ENCODE results near the gene PRKN. TPM values are rescaled to one million over a fixed set of nuclear protein-coding genes. Genes with fewer than 3 reads are reported as not detected.

PRKN gene
- total RNA-seq, 1 experiment from 2014 or later: not detected

- TF ChIP-seq CTCF (conservative IDR thresholded peaks at IDR 0.05) (no peak), EZH2 (IDR thresholded peaks at IDR 0.05; ENCODE audit: low read depth) (no peak)
- CTCF ChIA-PET: no interaction called here
Observed at GRCh38 chr6:162301128-162301527, 426.4 kb downstream of the PRKN start.

GRCh38 chr6:162294029-162294428 lies 433.5 kb downstream of the PRKN start:
- no peaks in the 10 kb centered on the region for H3K36me3 ChIP-seq (ENCODE audit: low read depth)
- DNase-seq: no peak
- no peak overlapping the region for H2AFZ ChIP-seq
- H3K27me3 ChIP-seq (ENCODE audit: insufficient read depth, low read depth): peaks cover 6% of the 10 kb centered on the region; the same call in 1 of the 2 replicates
- H3K4me1 ChIP-seq (replicated peaks; ENCODE audit: insufficient read depth): no peaks in the 10 kb centered on the region
- BruUV-seq (replicated peaks): no TSS peak
- no peaks in the 10 kb centered on the region for H3K79me2 ChIP-seq (ENCODE audit: low read depth)
- intact Hi-C loops (cut with micrococcal nuclease; ENCODE audit: unreplicated experiment): no loop called here
- no peak overlapping the region for H3K4me3 ChIP-seq
- no peak overlapping the region for H3K4me2 ChIP-seq
- no peaks in the 10 kb centered on the region for H3K9me2 ChIP-seq (ENCODE audit: insufficient read depth)
- CTCF ChIA-PET: no interaction called here
- TF ChIP-seq CTCF (conservative IDR thresholded peaks at IDR 0.05) (no peak), EZH2 (IDR thresholded peaks at IDR 0.05; ENCODE audit: low read depth) (no peak)
- POLR2A ChIA-PET (ENCODE audit: unreplicated experiment): no interaction called here
- H3K9me3 ChIP-seq (ENCODE audit: insufficient read depth, low read depth): no peaks in the 10 kb centered on the region
- no peak overlapping the region for H3K27ac ChIP-seq
- H4K20me1 ChIP-seq (ENCODE audit: insufficient read depth): no peaks in the 10 kb centered on the region
- H3F3A ChIP-seq (ENCODE audit: insufficient read depth, low read depth): no peaks in the 10 kb centered on the region

More at GRCh38 chr6:162301128-162301527, 426.4 kb downstream of the PRKN start:
- POLR2A ChIA-PET (ENCODE audit: unreplicated experiment): no interaction called here
- no peaks in the 10 kb centered on the region for H3K27me3 ChIP-seq (ENCODE audit: insufficient read depth, low read depth)
- no peaks in the 10 kb centered on the region for H4K20me1 ChIP-seq (ENCODE audit: insufficient read depth)
- no peaks in the 10 kb centered on the region for H3K79me2 ChIP-seq (ENCODE audit: low read depth)
- no peaks in the 10 kb centered on the region for H3K9me2 ChIP-seq (ENCODE audit: insufficient read depth)
- no peaks in the 10 kb centered on the region for H3K36me3 ChIP-seq (ENCODE audit: low read depth)
- H2AFZ ChIP-seq: no peak overlapping the region
- H3K4me3 ChIP-seq: no peak overlapping the region
- H3K4me1 ChIP-seq (replicated peaks; ENCODE audit: insufficient read depth): no peaks in the 10 kb centered on the region
- no peaks in the 10 kb centered on the region for H3F3A ChIP-seq (ENCODE audit: insufficient read depth, low read depth)
- no peak overlapping the region for H3K27ac ChIP-seq
- DNase-seq: no peak
- no peaks in the 10 kb centered on the region for H3K9me3 ChIP-seq (ENCODE audit: insufficient read depth, low read depth)
- intact Hi-C loops (cut with micrococcal nuclease; ENCODE audit: unreplicated experiment): no loop called here
- no peak overlapping the region for H3K4me2 ChIP-seq
- no TSS peak for BruUV-seq (replicated peaks)

GRCh38 chr6:162292915-162293314 lies 434.7 kb downstream of the PRKN start:
- H2AFZ ChIP-seq: no peak overlapping the region
- no peaks in the 10 kb centered on the region for H3K79me2 ChIP-seq (ENCODE audit: low read depth)
- H3K36me3 ChIP-seq (ENCODE audit: low read depth): no peaks in the 10 kb centered on the region
- H3K27me3 ChIP-seq (ENCODE audit: insufficient read depth, low read depth): peaks cover 15% of the 10 kb centered on the region
- TF ChIP-seq CTCF (conservative IDR thresholded peaks at IDR 0.05) (no peak), EZH2 (IDR thresholded peaks at IDR 0.05; ENCODE audit: low read depth) (no peak)
- no peaks in the 10 kb centered on the region for H3K9me2 ChIP-seq (ENCODE audit: insufficient read depth)
- CTCF ChIA-PET: no interaction called here
- intact Hi-C loops (cut with micrococcal nuclease; ENCODE audit: unreplicated experiment): no loop called here
- no peak overlapping the region for H3K27ac ChIP-seq
- no peaks in the 10 kb centered on the region for H3K4me1 ChIP-seq (replicated peaks; ENCODE audit: insufficient read depth)
- POLR2A ChIA-PET (ENCODE audit: unreplicated experiment): no interaction called here
- H3F3A ChIP-seq (ENCODE audit: insufficient read depth, low read depth): no peaks in the 10 kb centered on the region
- no peaks in the 10 kb centered on the region for H4K20me1 ChIP-seq (ENCODE audit: insufficient read depth)
- no TSS peak for BruUV-seq (replicated peaks)
- no peak overlapping the region for H3K4me2 ChIP-seq
- no peak overlapping the region for H3K4me3 ChIP-seq
- no peak for DNase-seq
- H3K9me3 ChIP-seq (ENCODE audit: insufficient read depth, low read depth): no peaks in the 10 kb centered on the region
